Ovary (tissue), 9 donors: ENCODE data around the gene CXorf49. TPM values are rescaled to one million over a fixed set of nuclear protein-coding genes. Genes with fewer than 3 reads are reported as not detected.
"Not testable (repeated sequence)": the region's sequence is repeated elsewhere in the genome, so short reads cannot be mapped to it uniquely, and the experiment has no call there.

Experiments used
- DNase-seq, 5 donors: peaks; one replicate each; pipeline ENCODE4 v3.0.0-alpha.2; 2019 to 2020
- H3K27ac ChIP-seq, 2 donors: fragments of 200-600 bp; one replicate each; pipeline versions ENCODE4 v1.5.1 to v1.8.0; 2019 to 2022
- H3K27me3 ChIP-seq: fragments of 200-600 bp; one replicate; pipeline ENCODE4 v1.8.0; 2022
- H3K36me3 ChIP-seq: fragments of 200-600 bp; sonication (generic); one replicate; pipeline ENCODE4 v1.5.1; 2019
- H3K4me1 ChIP-seq: one replicate; pipeline ENCODE4 v1.8.1; 2013; ENCODE audit warnings: mild to moderate bottlenecking, moderate library complexity; ENCODE audit not compliant: insufficient read depth
- H3K4me3 ChIP-seq: fragments of 200-600 bp; sonication (generic); one replicate; pipeline ENCODE4 v1.5.1; 2017
- H3K9me3 ChIP-seq, 2 donors: fragments of 200-600 bp in 1 of 2; sonication (generic) in 1 of 2; one replicate each; pipeline versions ENCODE4 v1.5.1 to v1.8.1; 2013 to 2019; ENCODE audit warnings: mild to moderate bottlenecking in 1 of 2, moderate library complexity in 1 of 2
- CTCF ChIP-seq, 3 donors: fragments of 450-650 bp in 2 of 3; fragments of 200-600 bp in 1 of 3; IDR thresholded peaks; one replicate each; pipeline versions ENCODE4 v1.5.1 to v1.8.0; 2016 to 2022; ENCODE audit warnings: antibody characterized with exemption in 3 of 3, mild to moderate bottlenecking in 1 of 3
- EP300 ChIP-seq: sonication (generic); formaldehyde crosslinking; IDR thresholded peaks from one replicate; pipeline ENCODE4 v1.6.1; 2017; ENCODE audit warnings: antibody characterized with exemption
- POLR2A ChIP-seq: fragments of 450-650 bp; IDR thresholded peaks from one replicate; pipeline ENCODE4 v1.6.1; 2017; ENCODE audit warnings: antibody characterized with exemption, mild to moderate bottlenecking, moderate library complexity
- WGBS, 3 donors: extraction: QIAGEN DNeasy Blood & Tissue Kit in 1 of 3; methylation state at CpG; one replicate each; pipeline versions ENCODE4 v1.1.5 to v1.1.7; 2013 to 2017; 5-methylcytosine and 5-hydroxymethylcytosine counted together
- intact Hi-C, 4 donors: fragments of 100-400 bp; cut with DNase I; formaldehyde crosslinking; loops; one replicate each; pipeline versions ENCODE4 v1.11.0 to v1.15.1; 2022 to 2023
- polyA plus RNA-seq, 2 donors: library from polyadenylated mRNA; stranded (reverse); fragments of 200-250 nt in 1 of 2; fragments of 350-450 nt in 1 of 2; fragmentation: Illumina TruSeq in 1 of 2; extraction: RNeasy Lipid Tissue Mini Kit (QIAGEN cat#74804) in 1 of 2; gene quantifications; one replicate each; pipeline ENCODE4 v1.2.3, GENCODE V29; 2013 to 2014
- total RNA-seq, 7 donors: library from RNA; depleted of rRNA in 2 of 7; stranded (reverse); fragments of >200 nt in 2 of 7; fragmentation: NEBNext Ultra II Directional in 3 of 7; extraction: Animal tissue kit (Norgen Biotek cat#: 25700) in 3 of 7; gene quantifications; one replicate each; pipeline versions ENCODE4 v1.1.0 to v1.2.4, GENCODE V29; 2016 to 2023
- donor health status: DM: no; HTN: no; CAD: no; lungs with moderate emphysema.
- donor health status: DM: no; HTN: no; CAD: no.
- donor health status: Bipolar disorder and iron deficiency.
- donor health status: DM: yes; HTN: yes; CAD: no.
- donor health status: DM: no; HTN: no; CAD: no.
- donor health status: DM: yes; HTN: yes; CAD: no.

CXorf49 gene
- total and polyA plus RNA-seq, 9 donors = not detected

- intact Hi-C loops = no loop called here
- DNase-seq = no peak
- Histone ChIP-seq H3K9me3 (no peaks in the 10 kb centered on the region), H3K36me3 (no peaks in the 10 kb centered on the region), H3K27ac (no peak overlapping the region), H3K27me3 (no peaks in the 10 kb centered on the region), H3K4me3 (no peak overlapping the region), H3K4me1 (no peaks in the 10 kb centered on the region)
- no peak for TF ChIP-seq POLR2A
- no peak for TF ChIP-seq EP300
- TF ChIP-seq CTCF (IDR thresholded peaks at IDR 0.05) = no peak
- 89 to 91% (median 89%) methylated on average over 11 of the region's 11 CpGs for WGBS, 3 donors
These were observed 46.1 kb downstream of the CXorf49 start for GRCh38 chrX:71671938-71672337.

GRCh38 chrX:71671043-71671780, 46.9 kb downstream of the CXorf49 start:
- H3K27ac ChIP-seq = no peak overlapping the region
- no peak for TF ChIP-seq EP300
- TF ChIP-seq POLR2A = no peak
- no peak for TF ChIP-seq CTCF (IDR thresholded peaks at IDR 0.05)
- no peaks in the 10 kb centered on the region for H3K4me1 ChIP-seq
- no peaks in the 10 kb centered on the region for H3K27me3 ChIP-seq
- H3K36me3 ChIP-seq = no peaks in the 10 kb centered on the region
- intact Hi-C loops = no loop called here
- DNase-seq = peak in 1 of 5 donors; percentile 6
- WGBS, 3 donors = 72 to 79% (median 79%) methylated on average over 12 of the region's 12 CpGs
- no peak overlapping the region for H3K4me3 ChIP-seq
- H3K9me3 ChIP-seq = no peaks in the 10 kb centered on the region

- DNase-seq = peak in 2 of 5 donors; percentile 14 to 35
- H3K36me3 ChIP-seq, H3K4me3 ChIP-seq, H3K9me3 ChIP-seq, H3K27ac ChIP-seq, intact Hi-C loops, H3K27me3 ChIP-seq, H3K4me1 ChIP-seq: not testable (repeated sequence)
- TF ChIP-seq CTCF (IDR thresholded peaks at IDR 0.05) = peak in 1 of 3 donors; percentile 33
- WGBS, 3 donors = 34 to 43% (median 36%) methylated on average over 10 of the region's 10 CpGs
These were observed 48.1 kb downstream of the CXorf49 start for GRCh38 chrX:71669947-71670346.

GRCh38 chrX:71669492-71669891, 48.6 kb downstream of the CXorf49 start:
- TF ChIP-seq EP300 (no peak), POLR2A (no peak), CTCF (IDR thresholded peaks at IDR 0.05) (no peak)
- intact Hi-C loops = no loop called here
- H3K4me1 ChIP-seq = no peaks in the 10 kb centered on the region
- no peaks in the 10 kb centered on the region for H3K36me3 ChIP-seq
- WGBS, 3 donors = 43 to 59% (median 52%) methylated on average over 13 of the region's 13 CpGs
- no peaks in the 10 kb centered on the region for H3K9me3 ChIP-seq
- DNase-seq = no peak
- H3K27me3 ChIP-seq = no peaks in the 10 kb centered on the region
- H3K4me3 ChIP-seq = no peak overlapping the region
- H3K27ac ChIP-seq = no peak overlapping the region
